Ovary (tissue), 9 donors: ENCODE data around the gene CKAP4. TPM values are rescaled to one million over a fixed set of nuclear protein-coding genes. Genes with fewer than 3 reads are reported as not detected.
"Not testable (repeated sequence)": the region's sequence is repeated elsewhere in the genome, so short reads cannot be mapped to it uniquely, and the experiment has no call there.

Experiments
- DNase-seq, 5 donors: peaks; one replicate each; pipeline ENCODE4 v3.0.0-alpha.2; 2019 to 2020
- H3K27ac ChIP-seq, 2 donors: fragments of 200-600 bp; one replicate each; pipeline versions ENCODE4 v1.5.1 to v1.8.0; 2019 to 2022
- H3K27me3 ChIP-seq: fragments of 200-600 bp; one replicate; pipeline ENCODE4 v1.8.0; 2022
- H3K36me3 ChIP-seq: fragments of 200-600 bp; sonication (generic); one replicate; pipeline ENCODE4 v1.5.1; 2019
- H3K4me1 ChIP-seq: one replicate; pipeline ENCODE4 v1.8.1; 2013; ENCODE audit warnings: mild to moderate bottlenecking, moderate library complexity; ENCODE audit not compliant: insufficient read depth
- H3K4me3 ChIP-seq: fragments of 200-600 bp; sonication (generic); one replicate; pipeline ENCODE4 v1.5.1; 2017
- H3K9me3 ChIP-seq, 2 donors: fragments of 200-600 bp in 1 of 2; sonication (generic) in 1 of 2; one replicate each; pipeline versions ENCODE4 v1.5.1 to v1.8.1; 2013 to 2019; ENCODE audit warnings: mild to moderate bottlenecking in 1 of 2, moderate library complexity in 1 of 2
- CTCF ChIP-seq, 3 donors: fragments of 450-650 bp in 2 of 3; fragments of 200-600 bp in 1 of 3; IDR thresholded peaks; one replicate each; pipeline versions ENCODE4 v1.5.1 to v1.8.0; 2016 to 2022; ENCODE audit warnings: antibody characterized with exemption in 3 of 3, mild to moderate bottlenecking in 1 of 3
- EP300 ChIP-seq: sonication (generic); formaldehyde crosslinking; IDR thresholded peaks from one replicate; pipeline ENCODE4 v1.6.1; 2017; ENCODE audit warnings: antibody characterized with exemption
- POLR2A ChIP-seq: fragments of 450-650 bp; IDR thresholded peaks from one replicate; pipeline ENCODE4 v1.6.1; 2017; ENCODE audit warnings: antibody characterized with exemption, mild to moderate bottlenecking, moderate library complexity
- WGBS, 3 donors: extraction: QIAGEN DNeasy Blood & Tissue Kit in 1 of 3; methylation state at CpG; one replicate each; pipeline versions ENCODE4 v1.1.5 to v1.1.7; 2013 to 2017; 5-methylcytosine and 5-hydroxymethylcytosine counted together
- intact Hi-C, 4 donors: fragments of 100-400 bp; cut with DNase I; formaldehyde crosslinking; loops; one replicate each; pipeline versions ENCODE4 v1.11.0 to v1.15.1; 2022 to 2023
- polyA plus RNA-seq, 2 donors: library from polyadenylated mRNA; stranded (reverse); fragments of 200-250 nt in 1 of 2; fragments of 350-450 nt in 1 of 2; fragmentation: Illumina TruSeq in 1 of 2; extraction: RNeasy Lipid Tissue Mini Kit (QIAGEN cat#74804) in 1 of 2; gene quantifications; one replicate each; pipeline ENCODE4 v1.2.3, GENCODE V29; 2013 to 2014
- total RNA-seq, 7 donors: library from RNA; depleted of rRNA in 2 of 7; stranded (reverse); fragments of >200 nt in 2 of 7; fragmentation: NEBNext Ultra II Directional in 3 of 7; extraction: Animal tissue kit (Norgen Biotek cat#: 25700) in 3 of 7; gene quantifications; one replicate each; pipeline versions ENCODE4 v1.1.0 to v1.2.4, GENCODE V29; 2016 to 2023
- donor health status: DM: no; HTN: no; CAD: no; lungs with moderate emphysema.
- donor health status: DM: no; HTN: no; CAD: no.
- donor health status: Bipolar disorder and iron deficiency.
- donor health status: DM: yes; HTN: yes; CAD: no.
- donor health status: DM: no; HTN: no; CAD: no.
- donor health status: DM: yes; HTN: yes; CAD: no.

CKAP4 gene
- total and polyA plus RNA-seq, 9 donors = 26.4 to 87.4 (median 55.4) TPM

GRCh38 chr12:106288494-106289195 is 40.8 kb upstream of the CKAP4 start:
- Histone ChIP-seq H3K4me1 (no peaks in the 10 kb centered on the region), H3K9me3 (no peaks in the 10 kb centered on the region), H3K27me3 (no peaks in the 10 kb centered on the region), H3K36me3 (no peaks in the 10 kb centered on the region), H3K27ac (no peak overlapping the region), H3K4me3 (no peak overlapping the region)
- intact Hi-C loops = loop anchor here in 1 of 4 donors (10.0 kb wide), 1 partner anchor 864 kb away; no protein-coding TSS in a partner anchor
- WGBS, 3 donors = 82 to 87% (median 83%) methylated on average over 9 of the region's 9 CpGs
- no peak for DNase-seq
- no peak for TF ChIP-seq EP300
- TF ChIP-seq CTCF (IDR thresholded peaks at IDR 0.05) = no peak
- no peak for TF ChIP-seq POLR2A

GRCh38 chr12:106288101-106288493 is 40.3 kb upstream of the CKAP4 start:
- H3K36me3 ChIP-seq = no peaks in the 10 kb centered on the region
- H3K9me3 ChIP-seq = no peaks in the 10 kb centered on the region
- WGBS, 3 donors = 86 to 91% (median 87%) methylated on average over 1 of the region's 1 CpG
- no peaks in the 10 kb centered on the region for H3K4me1 ChIP-seq
- TF ChIP-seq POLR2A (no peak), EP300 (no peak), CTCF (IDR thresholded peaks at IDR 0.05) (no peak)
- H3K27me3 ChIP-seq = no peaks in the 10 kb centered on the region
- intact Hi-C loops = loop anchor here in 1 of 4 donors (10.0 kb wide), 1 partner anchor 863 kb away; no protein-coding TSS in a partner anchor
- H3K4me3 ChIP-seq = no peak overlapping the region
- no peak for DNase-seq
- H3K27ac ChIP-seq = no peak overlapping the region

GRCh38 chr12:106287364-106287763 is 39.5 kb upstream of the CKAP4 start:
- intact Hi-C loops = loop anchor here in 1 of 4 donors (10.0 kb wide), 1 partner anchor 863 kb away; no protein-coding TSS in a partner anchor
- DNase-seq = no peak
- 39 to 45% (median 42%) methylated on average over 1 of the region's 1 CpG for WGBS, 3 donors
- no peaks in the 10 kb centered on the region for H3K27me3 ChIP-seq
- no peaks in the 10 kb centered on the region for H3K4me1 ChIP-seq
- no peaks in the 10 kb centered on the region for H3K9me3 ChIP-seq
- no peaks in the 10 kb centered on the region for H3K36me3 ChIP-seq
- H3K27ac ChIP-seq = no peak overlapping the region
- TF ChIP-seq EP300 = no peak
- TF ChIP-seq POLR2A = no peak
- no peak for TF ChIP-seq CTCF (IDR thresholded peaks at IDR 0.05)
- no peak overlapping the region for H3K4me3 ChIP-seq

GRCh38 chr12:106286576-106287162 is 38.8 kb upstream of the CKAP4 start:
- not testable (repeated sequence) for H3K27ac ChIP-seq, H3K4me1 ChIP-seq, DNase-seq, H3K27me3 ChIP-seq, H3K9me3 ChIP-seq, H3K4me3 ChIP-seq, H3K36me3 ChIP-seq
- intact Hi-C loops = loop anchor here in 1 of 4 donors (10.0 kb wide), 1 partner anchor 862 kb away; no protein-coding TSS in a partner anchor
- WGBS, 3 donors = 77 to 81% (median 78%) methylated on average over 14 of the region's 14 CpGs

- 65 to 78% (median 67%) methylated on average over 4 of the region's 4 CpGs for WGBS, 3 donors
- Histone ChIP-seq H3K36me3 (no peaks in the 10 kb centered on the region), H3K9me3 (no peaks in the 10 kb centered on the region), H3K4me1 (no peaks in the 10 kb centered on the region), H3K27ac (no peak overlapping the region), H3K4me3 (no peak overlapping the region), H3K27me3 (no peaks in the 10 kb centered on the region)
- intact Hi-C loops = loop anchor here in 1 of 4 donors (10.0 kb wide), 1 partner anchor 861 kb away; no protein-coding TSS in a partner anchor
- DNase-seq = no peak
- TF ChIP-seq EP300 (no peak), POLR2A (no peak), CTCF (IDR thresholded peaks at IDR 0.05) (no peak)
These were observed 38.2 kb upstream of the CKAP4 start for GRCh38 chr12:106285982-106286381.
